ENCODE data around the gene GLIS1.
"Not testable (repeated sequence)": the region's sequence is repeated elsewhere in the genome, so short reads cannot be mapped to it uniquely, and the experiment has no call there.

Gene GLIS1

GRCh38 chr1:53739109-53739681, at the start of gene GLIS1:
Gene GLIS1 (minus strand): TSS chr1:53739164. CDS start chr1:53738064, 1,100 bp downstream.
- DNase-seq = peak; percentile 23

GRCh38 chr1:53787655-53788054, 48.7 kb upstream of the GLIS1 start:
- no peak for DNase-seq

DNA sequence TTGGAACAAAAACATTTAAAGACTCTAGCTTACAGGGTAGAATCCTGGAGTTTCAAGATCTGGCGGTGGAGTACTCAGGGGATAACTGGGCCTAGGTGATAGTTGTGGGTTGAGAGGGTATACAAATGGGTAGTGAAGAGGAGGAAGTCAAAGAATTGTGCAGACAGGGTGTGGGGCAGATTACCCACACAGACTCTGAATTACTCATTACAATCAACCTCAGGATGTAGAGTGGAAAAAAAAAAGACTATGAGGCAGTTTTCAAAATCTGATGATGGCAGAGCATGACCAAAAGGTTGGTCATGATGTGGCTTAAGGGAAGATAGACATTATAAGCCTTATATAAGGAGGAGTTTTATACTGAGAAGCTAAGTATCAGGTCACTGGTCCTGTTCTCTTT, 44.1 kb upstream of the GLIS1 start:
- DNase-seq = no peak

DNA sequence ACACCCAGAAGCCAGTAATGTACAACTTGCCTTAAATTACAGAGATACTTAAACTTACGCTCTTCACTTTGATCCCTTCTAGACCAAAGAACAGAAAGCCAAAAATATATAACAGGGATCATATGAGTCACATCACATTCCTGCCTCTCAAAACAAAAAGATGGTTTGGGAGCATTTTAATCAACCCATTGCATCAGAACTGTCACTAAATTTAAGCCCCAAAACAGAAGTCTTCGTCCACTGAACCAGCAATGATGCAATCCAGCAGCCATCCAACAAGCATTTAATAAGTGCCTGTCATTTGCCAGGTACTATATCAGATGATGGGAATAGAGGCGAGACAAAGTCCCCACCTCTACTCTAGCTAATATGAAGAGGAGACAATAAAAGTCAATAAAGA, 42.7 kb upstream of the GLIS1 start:
- no peak for DNase-seq

GRCh38 chr1:53777272-53777671, 38.3 kb upstream of the GLIS1 start:
- DNase-seq = no peak

- DNase-seq = no peak
These were observed 32.7 kb upstream of the GLIS1 start for GRCh38 chr1:53771648-53772047.

- no peak for DNase-seq
These were observed 30.8 kb upstream of the GLIS1 start for GRCh38 chr1:53769780-53770179.

DNA sequence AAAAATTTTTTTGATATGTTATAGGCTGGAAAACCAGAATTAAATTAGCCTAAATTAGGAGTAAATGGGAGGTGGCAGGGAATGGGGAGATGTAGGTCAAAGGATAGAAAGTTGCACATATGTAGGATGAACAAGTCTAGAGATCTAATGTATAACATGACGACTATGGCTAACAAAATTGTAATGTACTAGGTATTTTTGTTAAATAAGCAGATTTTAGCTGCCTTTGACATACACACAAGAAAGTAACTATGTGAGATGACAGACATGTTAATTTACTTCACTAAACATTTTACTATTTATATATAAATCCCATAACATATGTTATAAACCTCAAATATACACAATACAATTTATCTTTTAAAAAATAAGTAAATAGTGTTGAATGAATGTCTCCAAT, 30.2 kb upstream of the GLIS1 start:
- DNase-seq = no peak

- no peak for DNase-seq
These were observed 28.0 kb upstream of the GLIS1 start for GRCh38 chr1:53766831-53767405.

DNA sequence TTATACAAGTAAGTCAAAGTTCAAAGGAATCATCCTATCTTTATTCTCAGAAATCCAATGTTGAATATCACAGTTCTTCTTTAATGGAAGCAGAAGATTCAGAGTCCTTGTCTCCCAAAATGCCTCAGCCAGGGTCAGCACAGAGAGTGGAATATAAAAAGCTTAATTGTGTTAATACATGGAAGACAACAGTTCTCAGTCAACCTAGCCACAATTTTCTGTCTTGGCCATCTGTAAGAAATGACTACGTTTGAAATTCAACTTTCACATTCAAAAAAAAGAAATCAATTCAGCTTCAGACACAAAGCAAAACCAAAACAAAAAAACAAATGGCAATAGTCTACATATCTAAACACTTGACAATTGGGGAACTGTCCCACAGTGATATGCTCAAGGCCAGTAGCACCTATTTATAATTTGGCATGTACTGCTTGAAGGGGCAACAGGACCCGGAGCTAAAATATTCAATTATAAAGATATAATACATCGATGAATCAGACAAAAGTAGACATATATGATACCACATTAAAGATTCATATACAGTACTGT, 27.3 kb upstream of the GLIS1 start:
- DNase-seq = no peak

DNA sequence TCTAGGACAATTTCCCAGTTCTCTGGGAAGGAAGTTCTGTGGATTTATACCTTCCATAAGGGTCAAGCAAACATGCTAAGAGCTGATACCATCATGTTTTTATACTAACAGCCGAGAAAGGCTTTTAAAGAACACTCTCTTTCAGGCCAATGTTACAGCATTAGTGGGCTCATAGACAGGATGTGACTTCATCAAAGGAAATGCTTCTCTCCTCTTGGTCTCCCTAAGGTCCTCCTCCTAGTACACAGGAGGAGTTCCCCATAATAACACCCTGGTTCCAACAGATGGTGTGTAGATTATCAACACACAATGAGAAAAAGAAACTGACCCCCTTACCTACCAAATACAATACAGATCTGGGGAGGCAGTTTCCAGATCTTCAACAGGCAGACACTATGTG, 26.7 kb upstream of the GLIS1 start:
- DNase-seq = no peak

DNA sequence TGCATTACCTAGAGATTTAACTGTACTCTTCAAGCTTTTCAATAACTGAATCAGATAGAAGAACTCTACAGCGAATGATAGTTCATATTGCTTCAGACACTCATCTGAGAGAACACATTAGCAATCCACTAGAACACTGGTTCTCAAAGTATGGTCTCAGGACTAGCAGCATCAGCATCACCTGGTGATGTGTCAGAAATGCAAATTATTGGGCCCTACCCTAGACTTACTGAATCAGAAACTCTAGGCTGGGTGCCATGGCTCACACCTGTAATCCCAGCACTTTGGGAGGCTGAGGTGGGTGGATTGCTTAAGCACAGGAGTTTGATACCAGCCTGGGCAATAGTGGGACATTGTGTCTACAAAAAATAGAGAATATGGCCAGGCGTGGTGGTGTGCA, 24.9 kb upstream of the GLIS1 start:
- no peak for DNase-seq

DNA sequence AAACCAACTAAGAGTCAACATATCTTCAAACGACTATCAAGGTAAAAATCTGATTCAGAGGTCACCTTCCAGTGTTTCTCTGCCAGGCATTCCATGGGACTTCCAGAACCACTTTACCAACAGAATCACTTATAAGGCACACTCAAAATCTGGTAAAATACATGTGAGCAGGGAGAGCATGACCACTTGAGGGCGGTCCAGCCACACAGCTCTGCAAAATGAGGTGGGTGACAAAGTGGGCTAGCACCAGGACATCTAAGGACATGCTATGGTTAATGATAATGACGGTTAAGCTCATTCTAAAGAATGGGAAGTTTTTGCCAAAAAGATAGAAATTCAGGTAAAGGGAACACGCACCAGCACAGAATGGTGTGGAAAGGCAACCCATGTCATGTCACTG, 24.5 kb upstream of the GLIS1 start:
- no peak for DNase-seq

DNA sequence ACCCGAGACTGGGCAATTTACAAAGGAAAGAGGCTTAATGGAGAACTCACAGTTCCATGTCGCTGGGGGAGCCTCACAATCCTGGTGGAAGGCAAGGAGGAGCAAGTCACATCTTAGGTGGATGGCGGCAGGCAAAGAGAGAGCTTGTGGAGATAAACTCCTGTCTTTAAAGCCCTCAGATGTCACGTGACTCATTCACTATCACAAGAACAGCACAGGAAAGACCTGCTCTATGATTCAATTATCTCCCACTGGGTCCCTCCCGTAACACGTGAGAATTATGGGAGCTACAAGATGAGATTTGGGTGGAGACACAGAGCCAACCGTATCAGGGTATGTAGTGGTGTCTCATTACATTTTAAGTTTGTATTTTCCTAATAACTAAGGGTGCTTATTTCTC, 21.5 kb upstream of the GLIS1 start:
- DNase-seq = not testable (repeated sequence)

GRCh38 chr1:53755874-53756273, 16.9 kb upstream of the GLIS1 start:
- DNase-seq = no peak

DNA sequence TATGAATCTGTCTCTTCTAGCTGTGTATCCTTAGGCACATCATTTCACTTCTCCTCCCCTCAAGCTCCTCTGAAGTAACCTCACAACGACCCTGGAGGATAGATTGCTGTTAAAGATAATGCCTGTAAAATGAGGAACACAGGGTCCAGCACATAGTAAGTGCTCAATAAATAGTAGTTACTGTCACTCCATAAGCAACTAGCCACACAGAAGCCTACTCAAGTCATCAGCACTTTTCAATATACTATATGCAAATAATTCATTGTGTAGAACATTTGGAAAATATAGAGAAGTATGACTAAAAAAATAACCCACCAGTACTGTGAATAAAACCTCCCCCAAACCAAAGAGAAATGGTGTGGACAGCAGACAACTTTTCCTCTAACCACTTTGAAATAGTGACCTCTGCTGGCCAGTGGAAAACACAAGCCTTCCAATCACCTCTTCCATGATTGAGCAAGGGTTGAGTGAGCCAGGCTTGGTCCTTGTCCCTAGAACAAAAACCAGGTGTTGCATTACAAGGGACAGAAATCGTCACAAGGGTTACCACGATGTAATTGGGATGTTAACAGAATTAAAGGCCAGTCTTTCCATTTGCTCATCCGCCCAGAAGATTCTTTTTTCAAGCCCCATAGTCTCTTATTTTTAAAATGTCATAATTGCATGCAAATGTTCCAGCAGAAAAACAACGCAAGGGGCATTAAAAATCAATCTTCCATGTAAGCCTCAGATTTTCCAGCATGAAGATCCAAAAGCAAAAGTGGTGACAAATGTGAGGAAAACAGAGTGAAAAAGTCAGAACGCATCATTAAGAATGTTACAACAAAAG, 15.7 kb upstream of the GLIS1 start:
- DNase-seq = peak; percentile 19

- no peak for DNase-seq
These were observed 13.3 kb upstream of the GLIS1 start for GRCh38 chr1:53752281-53752680.

GRCh38 chr1:53747841-53748240, 8.9 kb upstream of the GLIS1 start:
- no peak for DNase-seq

GRCh38 chr1:53740621-53741105, 1.7 kb upstream of the GLIS1 start:
- DNase-seq = no peak

DNA sequence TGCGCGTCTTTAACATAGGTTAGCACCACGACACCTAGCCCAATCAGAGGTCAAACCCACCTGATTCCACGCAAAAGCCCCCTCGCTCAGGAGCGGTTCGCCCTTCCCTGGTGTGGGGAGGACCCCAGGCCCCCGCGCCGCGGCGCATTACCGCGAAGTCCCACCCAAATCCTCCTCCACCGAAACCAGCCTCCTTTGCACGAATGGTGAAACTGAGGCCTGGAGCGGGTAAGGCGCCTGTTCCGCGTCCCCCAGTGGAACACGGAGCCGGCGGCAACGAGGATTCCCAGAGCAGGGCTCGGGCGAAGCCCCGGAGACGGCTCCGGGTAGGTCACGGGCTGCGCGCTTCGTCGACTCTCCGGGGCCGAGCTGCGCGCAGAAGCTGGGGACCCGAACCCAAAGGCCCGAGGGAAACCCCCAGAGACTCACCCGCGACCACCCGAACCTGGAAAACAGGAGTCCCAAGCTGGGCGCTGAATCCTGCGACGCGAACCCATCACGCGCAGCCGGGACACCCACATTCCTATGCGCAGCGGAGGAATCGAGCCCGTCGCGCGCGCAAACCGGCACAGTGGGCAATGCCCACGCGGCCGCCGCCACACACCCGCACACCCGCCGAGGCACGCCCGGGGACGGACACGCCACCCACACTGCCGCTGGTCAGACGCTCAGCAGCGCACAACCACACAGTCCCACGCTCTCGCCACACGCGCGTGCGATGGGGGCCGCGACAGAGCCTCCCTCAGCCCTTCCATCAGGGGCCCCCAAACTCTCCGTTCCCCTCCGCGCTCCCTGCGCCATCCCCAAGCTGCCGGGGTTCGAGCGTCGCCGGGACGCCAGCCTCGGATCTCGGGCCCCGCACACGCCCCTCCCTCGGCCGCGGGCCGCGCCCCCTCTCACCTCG, 507 bp downstream of the GLIS1 start:
- no peak for DNase-seq

DNA sequence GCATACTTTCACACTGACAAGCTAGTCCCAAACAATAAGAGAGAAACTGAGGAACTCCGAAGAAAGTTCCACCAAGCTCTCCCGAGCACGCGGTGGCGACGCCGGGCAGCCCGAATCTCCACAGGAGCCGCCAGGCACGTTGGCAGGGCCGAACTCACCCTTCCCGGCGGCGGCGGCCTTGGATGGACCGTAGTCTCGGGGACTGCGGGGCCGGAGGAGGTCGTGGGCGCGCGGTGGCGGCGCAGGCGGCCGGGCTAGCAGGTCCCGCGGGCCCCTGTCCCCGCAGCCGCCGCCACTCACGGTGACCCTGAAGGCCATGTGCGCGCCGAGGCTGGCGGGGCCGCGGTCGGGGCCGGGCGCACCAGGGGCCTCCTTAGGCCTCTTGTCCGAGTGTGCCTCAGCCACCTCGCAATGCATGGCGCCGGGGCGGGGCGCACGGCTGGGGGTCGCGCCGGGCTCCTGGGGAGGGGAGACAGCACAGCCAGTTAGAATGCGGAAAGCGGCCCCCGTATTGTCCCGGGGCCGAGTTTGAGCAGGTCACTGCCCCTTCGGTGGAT, 1.2 kb downstream of the GLIS1 start:
- no peak for DNase-seq

DNA sequence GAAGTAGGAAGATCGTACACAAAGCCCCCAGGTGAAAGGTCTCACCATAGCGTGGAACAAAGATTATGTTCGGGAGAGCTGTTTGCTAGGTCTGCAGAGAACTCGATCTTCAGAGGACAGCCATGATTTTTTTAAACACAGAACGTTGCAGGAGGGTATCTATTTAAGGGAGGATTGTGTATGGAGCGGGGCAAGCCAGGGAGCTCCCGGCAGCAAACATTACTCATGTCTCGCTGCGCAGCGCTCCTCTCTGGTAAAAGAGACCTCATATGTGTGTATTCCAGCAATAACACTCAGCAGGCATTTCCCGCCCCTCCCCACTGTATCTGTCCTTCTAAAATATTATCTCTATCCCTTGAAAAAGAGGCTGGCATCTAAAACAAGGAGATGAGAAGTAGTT, 2.7 kb downstream of the GLIS1 start:
- no peak for DNase-seq

- DNase-seq = no peak
These were observed 3.3 kb downstream of the GLIS1 start for GRCh38 chr1:53735681-53736080.

All from NCI-H2081 treated with DMSO at 0.1 percent for 48 hours (cell line).